Mesendoderm (in vitro differentiated cells): Measurements from ENCODE around the gene B3GALNT2.

Experiments used
- DNase-seq: peaks from one replicate; pipeline ENCODE4 v3.0.0; 2013
- H2AK5ac ChIP-seq: 2 replicates; pipeline ENCODE4 v1.6.1; 2013; ENCODE audit warnings: low read length, inconsistent platforms
- H2BK120ac ChIP-seq: 2 replicates; pipeline ENCODE4 v1.6.1; 2013; ENCODE audit warnings: low read depth, mild to moderate bottlenecking, low read length, moderate library complexity, mixed read lengths
- H2BK15ac ChIP-seq: replicated peaks from 2 replicates; pipeline ENCODE4 v1.6.1; 2013; ENCODE audit warnings: low read depth, mild to moderate bottlenecking, moderate library complexity
- H2BK5ac ChIP-seq: 2 replicates; pipeline ENCODE4 v1.6.1; 2013; ENCODE audit warnings: low read length, inconsistent platforms
- H3K18ac ChIP-seq: 2 replicates; pipeline ENCODE4 v1.6.1; 2013; ENCODE audit warnings: mild to moderate bottlenecking, low read length, mixed read lengths
- H3K23ac ChIP-seq: one replicate; pipeline ENCODE4 v1.6.1; 2013; ENCODE audit warnings: low read length
- H3K27ac ChIP-seq: 2 replicates; pipeline ENCODE4 v1.5.1; 2013; ENCODE audit warnings: low read depth, mild to moderate bottlenecking, inconsistent platforms, low read length, moderate library complexity
- H3K27me3 ChIP-seq: 2 replicates; pipeline ENCODE4 v1.6.1; 2013; ENCODE audit warnings: low read length, control low read depth, mild to moderate bottlenecking, inconsistent platforms; ENCODE audit not compliant: insufficient read depth, poor library complexity
- H3K36me3 ChIP-seq: 2 replicates; pipeline ENCODE4 v1.6.1; 2013; ENCODE audit warnings: low read length, inconsistent platforms; ENCODE audit not compliant: control insufficient read depth, insufficient read depth
- H3K4ac ChIP-seq: one replicate; pipeline ENCODE4 v1.6.1; 2013; ENCODE audit warnings: low read depth, mild to moderate bottlenecking, low read length, moderate library complexity
- H3K4me1 ChIP-seq: 2 replicates; pipeline ENCODE4 v1.6.1; 2013; ENCODE audit warnings: low read depth, low read length, inconsistent platforms; ENCODE audit not compliant: control insufficient read depth
- H3K4me2 ChIP-seq: 2 replicates; pipeline ENCODE4 v1.6.1; 2013; ENCODE audit warnings: low read length
- H3K4me3 ChIP-seq: 2 replicates; pipeline ENCODE4 v1.5.1; 2013; ENCODE audit warnings: mild to moderate bottlenecking, low read length
- H3K56ac ChIP-seq: one replicate; pipeline ENCODE4 v1.6.1; 2013; ENCODE audit warnings: low read length
- H3K79me1 ChIP-seq: 2 replicates; pipeline ENCODE4 v1.6.1; 2013; ENCODE audit warnings: low read length, inconsistent platforms
- H3K79me2 ChIP-seq: 2 replicates; pipeline ENCODE4 v1.6.1; 2013; ENCODE audit warnings: mild to moderate bottlenecking, low read length; ENCODE audit not compliant: control insufficient read depth, insufficient read depth
- H3K9ac ChIP-seq: 2 replicates; pipeline ENCODE4 v1.6.1; 2013; ENCODE audit warnings: low read length, inconsistent platforms
- H4K5ac ChIP-seq: one replicate; pipeline ENCODE4 v1.6.1; 2013; ENCODE audit warnings: low read length
- H4K8ac ChIP-seq: one replicate; pipeline ENCODE4 v1.6.1; 2013; ENCODE audit warnings: low read depth, mild to moderate bottlenecking, control low read depth, low read length, moderate library complexity
- WGBS: extraction: QIAGEN DNeasy Blood & Tissue Kit; methylation state at CpG from one replicate; pipeline ENCODE4 v1.1.7; 2013; ENCODE audit warnings: low lambda C conversion rate, missing lambda C conversion rate; ENCODE audit not compliant: insufficient coverage; ENCODE audit errors: extremely low coverage; 5-methylcytosine and 5-hydroxymethylcytosine counted together

Gene B3GALNT2

DNA sequence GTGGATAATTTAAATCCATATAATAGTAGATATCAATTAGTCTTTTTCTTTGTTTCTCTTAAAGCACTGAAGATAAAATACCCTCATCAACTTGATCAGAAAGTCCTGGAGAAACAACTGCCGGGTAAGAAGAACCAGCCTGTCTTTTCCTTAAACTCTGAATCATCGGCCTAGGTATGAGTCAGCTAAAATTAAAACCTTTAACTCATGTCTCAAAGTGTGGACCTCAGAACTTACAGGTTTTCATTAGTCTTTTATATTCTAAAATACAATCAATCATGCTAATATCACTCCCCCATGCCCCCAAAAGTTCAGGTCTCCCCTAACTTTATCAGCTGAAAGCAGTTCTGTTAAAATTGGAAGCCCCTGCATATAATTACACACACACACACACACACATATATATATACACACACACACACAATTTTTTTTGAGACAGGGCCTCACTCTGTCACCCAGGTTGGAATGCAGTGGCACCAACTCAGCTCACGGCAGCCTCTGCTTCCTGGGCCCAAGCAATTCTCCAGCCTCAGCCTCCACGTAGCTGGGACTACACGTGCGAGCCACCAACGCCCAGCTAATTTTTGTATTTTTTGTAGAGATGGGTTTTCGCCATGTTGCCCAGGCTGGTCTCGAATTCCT lies 61.3 kb downstream of the B3GALNT2 start:
- Histone ChIP-seq H4K5ac (no peak overlapping the region), H3K4me1 (no peaks in the 10 kb centered on the region), H3K56ac (no peak overlapping the region), H3K4ac (no peak overlapping the region), H3K4me3 (no peak overlapping the region), H2BK15ac (no peak overlapping the region), H3K79me1 (no peaks in the 10 kb centered on the region), H3K18ac (no peak overlapping the region), H2BK5ac (no peak overlapping the region), H4K8ac (no peak overlapping the region), H3K4me2 (no peak overlapping the region), H2BK120ac (no peak overlapping the region), H3K27ac (no peak overlapping the region), H3K36me3 (peaks cover 6% of the 10 kb centered on the region), H3K23ac (no peak overlapping the region), H3K9ac (no peak overlapping the region), H3K79me2 (no peaks in the 10 kb centered on the region), H2AK5ac (no peak overlapping the region), H3K27me3 (no peaks in the 10 kb centered on the region)
- no CpG with 5 or more reads among the region's 9 CpGs for WGBS
- DNase-seq = no peak

DNA sequence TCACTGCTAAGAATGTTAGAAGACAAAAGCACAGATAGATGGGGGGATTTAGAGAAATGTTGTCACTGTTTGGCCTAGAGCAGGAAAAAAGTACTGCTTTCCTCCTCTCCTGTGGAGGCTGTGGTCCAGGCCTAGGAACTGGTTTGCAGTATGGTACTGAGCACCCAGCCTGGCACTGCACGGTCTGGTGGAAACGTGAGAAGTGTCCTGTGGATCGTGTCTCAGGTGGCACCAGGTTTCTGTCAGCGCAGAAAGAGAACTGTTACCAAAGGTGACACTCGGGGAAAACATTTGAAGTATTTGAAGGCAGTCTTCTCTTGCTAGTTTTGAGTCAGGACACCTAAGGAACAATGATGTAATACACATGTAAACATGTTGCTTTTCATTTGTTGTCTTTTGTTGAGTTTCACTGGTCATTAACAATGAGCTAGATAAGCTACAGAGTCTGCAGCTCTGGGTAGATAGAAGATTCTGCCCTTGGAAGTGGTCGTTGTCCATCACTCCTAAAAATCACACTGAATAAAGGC lies 63.0 kb downstream of the B3GALNT2 start:
- no peaks in the 10 kb centered on the region for H3K79me1 ChIP-seq
- no peak overlapping the region for H3K9ac ChIP-seq
- H4K8ac ChIP-seq = no peak overlapping the region
- no peak overlapping the region for H3K4me3 ChIP-seq
- no peak overlapping the region for H3K18ac ChIP-seq
- no peaks in the 10 kb centered on the region for H3K4me1 ChIP-seq
- H3K36me3 ChIP-seq = peaks cover 8% of the 10 kb centered on the region
- H3K4ac ChIP-seq = no peak overlapping the region
- no peak overlapping the region for H4K5ac ChIP-seq
- no peak overlapping the region for H2BK120ac ChIP-seq
- no peak overlapping the region for H2AK5ac ChIP-seq
- H3K27me3 ChIP-seq = no peaks in the 10 kb centered on the region
- DNase-seq = peak; percentile 44
- H2BK15ac ChIP-seq = no peak overlapping the region
- no peak overlapping the region for H3K56ac ChIP-seq
- WGBS = no CpG with 5 or more reads among the region's 6 CpGs
- no peak overlapping the region for H3K4me2 ChIP-seq
- H2BK5ac ChIP-seq = no peak overlapping the region
- no peaks in the 10 kb centered on the region for H3K79me2 ChIP-seq
- no peak overlapping the region for H3K23ac ChIP-seq
- H3K27ac ChIP-seq = no peak overlapping the region

DNA sequence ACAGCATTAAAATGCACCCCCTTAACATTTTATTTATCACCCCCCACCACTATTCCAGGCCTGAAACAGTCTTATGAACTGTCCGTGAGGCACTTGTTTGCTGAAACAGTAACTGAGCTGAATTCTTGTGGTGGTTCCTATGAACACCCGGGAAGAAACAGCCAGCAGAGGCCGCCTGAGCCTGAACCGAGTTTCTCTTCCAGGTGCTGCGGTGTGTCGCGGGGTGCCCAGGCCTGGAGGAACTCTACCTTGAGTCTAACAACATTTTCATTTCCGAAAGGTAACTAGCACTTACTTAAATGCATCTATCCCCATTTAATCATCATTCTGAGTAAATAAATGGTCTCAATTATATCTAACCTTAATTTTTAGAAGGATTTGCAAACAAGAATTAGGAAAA lies 70.3 kb downstream of the B3GALNT2 start:
- Histone ChIP-seq H3K27ac (no peak overlapping the region), H2BK5ac (no peak overlapping the region), H3K56ac (no peak overlapping the region), H2AK5ac (no peak overlapping the region), H3K4me3 (no peak overlapping the region), H2BK15ac (no peak overlapping the region), H2BK120ac (no peak overlapping the region), H3K9ac (no peak overlapping the region), H3K36me3 (peaks cover 4% of the 10 kb centered on the region), H3K18ac (no peak overlapping the region), H3K79me1 (no peaks in the 10 kb centered on the region), H3K23ac (no peak overlapping the region), H3K4ac (no peak overlapping the region), H3K79me2 (no peaks in the 10 kb centered on the region), H4K5ac (no peak overlapping the region), H4K8ac (no peak overlapping the region), H3K4me1 (no peaks in the 10 kb centered on the region), H3K4me2 (no peak overlapping the region), H3K27me3 (no peaks in the 10 kb centered on the region)
- no CpG with 5 or more reads among the region's 8 CpGs for WGBS
- no peak for DNase-seq

DNA sequence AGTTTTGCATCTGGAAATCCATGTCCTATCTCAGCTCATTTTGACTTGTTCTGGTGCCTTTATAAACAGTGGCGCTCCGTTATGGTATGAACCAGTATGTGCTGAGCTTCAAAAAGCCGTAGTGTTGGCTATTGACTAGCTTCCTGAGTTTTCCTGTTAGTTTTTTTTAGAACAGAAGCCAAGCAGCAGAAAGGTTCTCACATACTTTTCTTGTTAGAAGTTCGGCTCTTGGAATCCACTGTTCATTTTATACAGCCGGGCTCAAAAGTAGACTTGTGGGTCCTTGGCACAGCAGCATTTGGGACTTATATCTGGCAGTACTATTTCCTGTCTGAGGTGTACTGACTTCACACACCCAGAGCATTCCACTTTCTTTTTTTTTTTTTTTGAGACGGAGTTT lies 73.3 kb downstream of the B3GALNT2 start:
- H4K8ac ChIP-seq = no peak overlapping the region
- no peak overlapping the region for H2BK15ac ChIP-seq
- no peaks in the 10 kb centered on the region for H3K27me3 ChIP-seq
- H3K18ac ChIP-seq = no peak overlapping the region
- H3K4me2 ChIP-seq = no peak overlapping the region
- H3K4me3 ChIP-seq = no peak overlapping the region
- H3K27ac ChIP-seq = no peak overlapping the region
- H2BK5ac ChIP-seq = no peak overlapping the region
- no peak for DNase-seq
- no peaks in the 10 kb centered on the region for H3K79me2 ChIP-seq
- H3K23ac ChIP-seq = no peak overlapping the region
- whole genome bisulfite sequencing = no CpG with 5 or more reads among the region's 6 CpGs
- no peaks in the 10 kb centered on the region for H3K36me3 ChIP-seq
- no peaks in the 10 kb centered on the region for H3K4me1 ChIP-seq
- H3K79me1 ChIP-seq = peaks cover 2% of the 10 kb centered on the region
- no peak overlapping the region for H2AK5ac ChIP-seq
- H3K9ac ChIP-seq = no peak overlapping the region
- no peak overlapping the region for H3K56ac ChIP-seq
- H2BK120ac ChIP-seq = no peak overlapping the region
- H3K4ac ChIP-seq = no peak overlapping the region
- no peak overlapping the region for H4K5ac ChIP-seq

DNA sequence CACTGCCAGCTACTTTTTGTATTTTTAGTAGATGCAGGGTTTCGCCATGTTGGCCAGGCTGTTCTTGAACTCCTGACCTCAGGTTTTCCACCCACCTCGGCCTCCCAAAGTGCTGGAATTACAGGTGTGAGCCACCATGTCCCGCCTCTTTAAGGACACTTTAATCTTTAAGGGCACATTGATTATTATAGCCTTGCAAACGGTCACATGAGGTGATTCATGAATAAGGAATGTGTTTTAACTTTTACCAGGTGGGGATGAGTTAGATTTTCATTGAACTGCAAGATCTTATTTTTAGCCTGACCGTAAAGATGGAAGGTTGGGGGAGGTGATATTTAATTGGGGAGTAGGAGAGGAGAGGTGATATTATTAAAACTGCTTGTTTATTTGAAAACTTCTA lies 75.1 kb downstream of the B3GALNT2 start:
- H3K79me1 ChIP-seq = peaks cover 5% of the 10 kb centered on the region
- no peak overlapping the region for H4K8ac ChIP-seq
- H3K4me1 ChIP-seq = no peaks in the 10 kb centered on the region
- no peaks in the 10 kb centered on the region for H3K36me3 ChIP-seq
- no peak overlapping the region for H2AK5ac ChIP-seq
- H3K4ac ChIP-seq = no peak overlapping the region
- H3K9ac ChIP-seq = no peak overlapping the region
- 100% methylated on average over 1 of the region's 5 CpGs for WGBS
- no peak overlapping the region for H3K18ac ChIP-seq
- no peaks in the 10 kb centered on the region for H3K27me3 ChIP-seq
- no peak overlapping the region for H2BK120ac ChIP-seq
- H3K56ac ChIP-seq = no peak overlapping the region
- no peak overlapping the region for H4K5ac ChIP-seq
- no peak overlapping the region for H3K23ac ChIP-seq
- no peak overlapping the region for H2BK15ac ChIP-seq
- no peak overlapping the region for H3K4me3 ChIP-seq
- no peak overlapping the region for H3K27ac ChIP-seq
- H3K4me2 ChIP-seq = no peak overlapping the region
- no peaks in the 10 kb centered on the region for H3K79me2 ChIP-seq
- DNase-seq = no peak
- H2BK5ac ChIP-seq = no peak overlapping the region

DNA sequence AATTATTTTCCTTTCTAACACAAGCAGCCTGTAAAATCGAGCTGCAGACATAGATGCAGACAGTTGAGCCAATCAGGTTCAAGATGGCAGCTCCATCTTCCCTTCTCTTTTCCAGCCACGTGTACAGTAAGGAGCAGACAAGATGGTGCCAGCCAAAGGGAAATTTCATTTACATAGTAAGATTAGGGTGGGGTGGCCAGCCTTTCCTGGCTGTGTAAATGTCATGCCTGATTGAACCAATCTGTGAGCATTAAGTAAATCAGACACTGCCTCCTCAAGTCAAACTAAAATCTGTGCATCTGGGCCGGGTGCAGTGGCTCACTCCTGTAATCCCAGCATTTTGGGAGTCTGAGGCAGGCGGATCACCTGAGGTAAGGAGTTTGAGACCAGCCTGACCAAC lies 76.8 kb downstream of the B3GALNT2 start:
- no CpG with 5 or more reads among the region's 4 CpGs for WGBS
- H2BK15ac ChIP-seq = no peak overlapping the region
- no peak overlapping the region for H2AK5ac ChIP-seq
- H3K4me1 ChIP-seq = peaks cover 7% of the 10 kb centered on the region
- H3K36me3 ChIP-seq = no peaks in the 10 kb centered on the region
- no peak overlapping the region for H3K9ac ChIP-seq
- no peak overlapping the region for H3K27ac ChIP-seq
- H3K4me3 ChIP-seq = no peak overlapping the region
- no peak overlapping the region for H3K23ac ChIP-seq
- peaks cover 5% of the 10 kb centered on the region for H3K79me1 ChIP-seq
- no peak overlapping the region for H3K4me2 ChIP-seq
- DNase-seq = no peak
- no peak overlapping the region for H3K4ac ChIP-seq
- no peaks in the 10 kb centered on the region for H3K79me2 ChIP-seq
- H3K18ac ChIP-seq = no peak overlapping the region
- H4K5ac ChIP-seq = no peak overlapping the region
- H2BK120ac ChIP-seq = no peak overlapping the region
- H2BK5ac ChIP-seq = no peak overlapping the region
- no peak overlapping the region for H3K56ac ChIP-seq
- H4K8ac ChIP-seq = no peak overlapping the region
- H3K27me3 ChIP-seq = no peaks in the 10 kb centered on the region
